Jurkat, Clone E6-1 (cell line): ENCODE measurements around the gene PTPRN2.

ENCODE experiments used
- DNase-seq: peaks from one replicate; pipeline ENCODE4 v3.0.0-alpha.2; 2011; ENCODE audit warnings: low read depth, low spot score
- H3K4me3 ChIP-seq: 2 replicates; pipeline ENCODE4 v1.5.1; 2011; ENCODE audit warnings: mild to moderate bottlenecking, low read length, control low read depth, moderate library complexity

PTPRN2 gene

GRCh38 chr7:157627646-157628045, 960.0 kb downstream of the PTPRN2 start:
- H3K4me3 ChIP-seq: no peak overlapping the region
- DNase-seq: no peak

- no peak for DNase-seq
- no peak overlapping the region for H3K4me3 ChIP-seq
Observed at GRCh38 chr7:157627033-157627432, 960.6 kb downstream of the PTPRN2 start.

DNA sequence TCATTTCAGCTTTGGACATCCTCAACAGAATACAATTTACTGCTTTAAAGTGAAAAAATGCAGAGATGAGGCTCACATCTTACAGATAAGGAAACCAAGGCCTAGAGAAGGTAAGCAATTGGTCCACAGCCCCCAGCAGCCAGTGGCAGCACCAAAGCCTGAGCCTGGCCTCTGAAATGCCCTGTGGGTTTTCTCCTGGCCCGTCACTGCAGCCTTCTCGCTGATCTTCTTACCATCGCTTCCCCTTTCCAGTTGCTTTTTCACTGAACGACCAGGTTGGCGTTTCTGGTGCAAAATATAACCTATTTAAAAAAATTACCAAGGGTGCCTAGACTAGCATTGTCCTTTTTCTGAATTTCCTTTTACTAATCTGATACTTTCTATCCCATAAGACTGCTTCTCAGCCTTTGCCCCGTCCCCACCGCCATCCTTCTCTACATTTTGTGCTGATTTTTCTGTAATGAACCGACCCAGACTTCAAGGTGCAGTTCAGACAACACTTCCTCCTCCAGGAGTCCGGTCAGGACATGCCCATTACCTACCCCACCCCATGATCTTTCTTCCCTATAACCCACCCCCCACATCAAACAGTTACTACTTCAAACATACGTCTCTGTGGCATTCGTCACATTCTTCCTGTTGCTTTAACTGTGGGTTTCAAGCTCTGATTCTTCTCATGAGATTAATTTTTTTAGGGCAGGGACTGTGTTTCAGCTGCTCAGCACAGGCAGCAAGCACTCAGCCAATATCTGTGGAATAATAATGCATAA, 961.5 kb downstream of the PTPRN2 start:
- no peak overlapping the region for H3K4me3 ChIP-seq
- peak; percentile 80 for DNase-seq

- no peak overlapping the region for H3K4me3 ChIP-seq
Observed at GRCh38 chr7:157623556-157623955, 964.1 kb downstream of the PTPRN2 start.

GRCh38 chr7:157622408-157623205, 965.0 kb downstream of the PTPRN2 start:
- no peak for DNase-seq
- H3K4me3 ChIP-seq: no peak overlapping the region

More at GRCh38 chr7:157623556-157623955, 964.1 kb downstream of the PTPRN2 start:
- DNase-seq: no peak

DNA sequence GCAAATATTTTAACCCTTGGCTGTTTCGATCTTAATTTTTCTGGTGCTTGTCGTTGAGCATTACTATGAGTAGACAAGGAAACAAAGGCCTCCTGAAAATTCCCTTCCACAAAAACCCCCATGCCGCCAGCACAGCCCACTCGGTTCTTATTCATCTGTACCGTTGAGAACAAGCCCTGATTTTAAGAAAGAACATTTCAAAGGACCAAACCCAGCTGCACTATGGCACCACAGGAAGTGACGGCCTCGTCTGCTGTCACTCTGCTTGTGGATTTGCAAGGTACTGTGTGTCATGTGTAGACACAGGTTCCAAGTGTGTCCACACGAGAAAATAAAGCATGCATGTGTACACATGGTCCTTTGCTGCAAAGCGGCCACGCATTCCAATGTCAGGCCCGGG, 965.6 kb downstream of the PTPRN2 start:
- no peak overlapping the region for H3K4me3 ChIP-seq
- DNase-seq: peak; percentile 38

- DNase-seq: no peak
Observed at GRCh38 chr7:157621131-157621681, 966.4 kb downstream of the PTPRN2 start.

GRCh38 chr7:157620616-157621015, 967.0 kb downstream of the PTPRN2 start:
- DNase-seq: no peak
- no peak overlapping the region for H3K4me3 ChIP-seq

More at GRCh38 chr7:157621131-157621681, 966.4 kb downstream of the PTPRN2 start:
- H3K4me3 ChIP-seq: no peak overlapping the region

DNA sequence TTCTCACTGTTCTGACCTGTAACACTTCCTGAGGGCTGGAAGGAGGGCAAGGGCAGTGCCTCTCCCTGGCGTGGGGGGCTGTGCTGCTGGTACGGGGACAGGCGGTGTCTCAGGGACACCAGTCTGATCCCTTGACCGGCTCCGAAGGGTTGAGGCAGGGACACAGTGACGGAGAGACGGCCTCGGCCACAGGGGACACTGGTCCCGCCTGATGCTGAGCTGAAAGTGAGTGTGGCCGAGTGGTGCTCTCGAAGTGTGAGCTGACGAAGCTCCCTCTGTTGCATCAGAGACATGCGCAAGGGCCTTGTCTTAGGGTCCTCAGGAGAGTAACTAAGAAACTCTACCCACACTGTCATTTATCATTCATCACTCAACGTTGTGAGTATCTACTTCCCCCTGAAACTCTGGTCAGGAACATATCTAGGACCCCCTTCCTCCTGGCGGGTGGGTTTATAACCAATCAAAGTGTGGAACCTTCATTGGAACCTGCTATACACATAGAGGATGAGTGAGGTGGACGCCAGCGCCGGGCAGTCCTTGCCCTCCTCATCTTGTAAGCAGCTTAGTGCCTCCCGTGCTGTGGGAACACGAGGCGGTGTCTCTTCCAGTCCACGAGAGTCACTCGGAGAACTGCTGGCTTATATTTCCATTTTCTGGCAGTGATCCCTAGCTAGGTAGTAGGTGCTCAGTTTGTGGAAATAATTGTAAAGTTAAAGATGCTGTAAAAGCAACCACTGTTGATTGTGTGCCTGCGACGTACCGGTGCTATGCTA, 967.7 kb downstream of the PTPRN2 start:
- no peak for DNase-seq
- no peak overlapping the region for H3K4me3 ChIP-seq

DNA sequence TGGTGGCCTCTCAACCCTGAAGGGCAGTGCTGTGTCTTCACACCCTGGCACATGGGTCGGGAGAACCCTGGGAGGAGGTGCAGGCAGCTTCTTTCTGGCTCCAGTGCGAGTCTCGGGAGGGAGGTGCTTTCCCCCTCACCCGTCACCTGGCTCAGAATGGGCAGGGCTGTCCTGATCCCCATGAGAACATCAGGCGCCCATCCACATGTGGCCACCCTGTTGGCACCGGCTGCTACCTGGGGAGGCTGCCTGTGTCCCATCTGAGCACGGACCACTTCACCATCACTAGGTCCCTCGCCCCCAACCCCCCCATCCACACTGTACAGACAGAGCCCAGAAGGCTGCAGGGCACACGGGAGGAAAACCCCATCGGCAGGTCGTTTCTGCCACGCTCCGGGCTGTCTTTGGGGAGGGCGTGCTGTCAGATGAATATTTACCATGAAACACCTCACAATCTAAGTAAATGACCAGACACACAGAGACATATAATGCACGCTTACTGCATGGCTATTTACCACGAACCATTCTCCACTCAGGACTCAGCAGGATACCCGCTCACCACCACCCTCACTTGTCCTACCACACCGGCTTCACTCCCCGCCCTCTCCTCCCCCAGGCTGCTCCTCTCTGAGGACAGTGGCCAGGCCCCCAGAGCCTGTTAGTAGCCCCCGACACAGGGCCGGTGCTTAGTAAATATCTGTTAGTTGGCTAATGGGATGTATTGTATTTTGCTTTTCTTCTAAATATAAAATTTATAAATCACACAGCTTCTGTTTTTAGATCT, 968.6 kb downstream of the PTPRN2 start:
- no peak for DNase-seq
- H3K4me3 ChIP-seq: no peak overlapping the region

GRCh38 chr7:157618091-157618726, 969.4 kb downstream of the PTPRN2 start:
- no peak overlapping the region for H3K4me3 ChIP-seq
- no peak for DNase-seq

GRCh38 chr7:157617401-157617800, 970.2 kb downstream of the PTPRN2 start:
- DNase-seq: no peak

GRCh38 chr7:157616931-157617330, 970.7 kb downstream of the PTPRN2 start:
- H3K4me3 ChIP-seq: no peak overlapping the region
- DNase-seq: no peak

More at GRCh38 chr7:157617401-157617800, 970.2 kb downstream of the PTPRN2 start:
- H3K4me3 ChIP-seq: no peak overlapping the region

- no peak overlapping the region for H3K4me3 ChIP-seq
- DNase-seq: no peak
Observed at GRCh38 chr7:157616426-157616825, 971.2 kb downstream of the PTPRN2 start.

DNA sequence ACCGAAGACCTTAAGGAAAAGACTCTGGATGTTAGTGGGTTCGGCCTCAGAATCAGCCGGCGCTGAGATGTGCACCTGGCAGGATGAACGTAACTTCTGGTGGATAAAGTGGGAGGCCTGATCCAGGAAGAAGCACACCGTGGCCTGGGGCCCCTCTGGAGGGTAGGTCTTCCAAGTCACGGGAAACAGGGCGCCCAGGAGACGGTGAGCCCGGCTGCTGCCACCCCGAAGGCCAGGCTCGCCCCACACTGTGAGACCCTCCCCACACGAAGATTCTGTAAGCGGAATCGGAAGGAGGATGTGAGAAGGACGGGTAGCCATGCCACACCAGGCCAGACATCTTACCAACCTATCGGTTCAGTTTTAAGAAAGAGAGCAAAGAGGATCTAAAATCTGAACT, 971.8 kb downstream of the PTPRN2 start:
- no peak overlapping the region for H3K4me3 ChIP-seq
- DNase-seq: no peak

- no peak for DNase-seq
- H3K4me3 ChIP-seq: no peak overlapping the region
Observed at GRCh38 chr7:157615101-157615817, 972.4 kb downstream of the PTPRN2 start.

- H3K4me3 ChIP-seq: no peak overlapping the region
- no peak for DNase-seq
Observed at GRCh38 chr7:157614457-157615020, 973.1 kb downstream of the PTPRN2 start.
